ENCODE data around the gene ABR.
"Not testable (repeated sequence)": the region's sequence is repeated elsewhere in the genome, so short reads cannot be mapped to it uniquely, and the experiment has no call there.

DNA sequence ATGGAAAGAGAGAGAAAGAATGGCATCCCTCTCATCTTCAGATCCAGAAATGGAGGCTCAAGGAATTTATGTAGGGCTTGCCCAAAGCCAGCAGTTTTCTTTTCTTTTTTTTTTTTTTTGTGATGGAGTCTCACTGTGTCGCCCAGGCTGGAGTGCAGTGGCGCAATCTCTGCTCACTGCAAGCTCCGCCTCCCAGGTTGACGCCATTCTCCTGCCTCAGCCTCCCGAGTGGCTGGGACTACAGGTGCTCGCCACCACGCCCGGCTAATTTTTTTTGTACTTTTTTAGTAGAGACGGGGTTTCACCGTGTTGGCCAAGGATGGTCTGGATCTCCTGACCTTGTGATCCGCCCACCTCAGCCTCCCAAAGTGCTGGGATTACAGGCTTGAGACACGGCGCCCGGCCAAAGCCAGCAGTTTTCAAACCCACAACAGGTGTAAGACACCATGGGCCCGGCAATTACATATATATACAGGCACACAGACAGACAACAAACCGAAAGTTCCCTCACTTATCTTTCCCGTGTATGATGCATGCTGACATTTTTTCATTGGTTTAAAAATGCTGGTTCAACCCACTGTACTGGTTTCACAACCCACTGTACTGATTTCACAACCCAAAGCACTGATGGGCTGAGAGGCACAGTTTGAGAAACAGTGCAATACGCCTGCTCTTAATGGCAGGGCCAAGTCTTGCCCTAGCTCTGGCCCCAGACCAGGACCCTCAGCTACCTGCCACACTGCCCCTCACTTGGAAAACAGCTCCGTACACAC lies 81.6 kb downstream of the ABR start:
- TF ChIP-seq, protein P1, sequence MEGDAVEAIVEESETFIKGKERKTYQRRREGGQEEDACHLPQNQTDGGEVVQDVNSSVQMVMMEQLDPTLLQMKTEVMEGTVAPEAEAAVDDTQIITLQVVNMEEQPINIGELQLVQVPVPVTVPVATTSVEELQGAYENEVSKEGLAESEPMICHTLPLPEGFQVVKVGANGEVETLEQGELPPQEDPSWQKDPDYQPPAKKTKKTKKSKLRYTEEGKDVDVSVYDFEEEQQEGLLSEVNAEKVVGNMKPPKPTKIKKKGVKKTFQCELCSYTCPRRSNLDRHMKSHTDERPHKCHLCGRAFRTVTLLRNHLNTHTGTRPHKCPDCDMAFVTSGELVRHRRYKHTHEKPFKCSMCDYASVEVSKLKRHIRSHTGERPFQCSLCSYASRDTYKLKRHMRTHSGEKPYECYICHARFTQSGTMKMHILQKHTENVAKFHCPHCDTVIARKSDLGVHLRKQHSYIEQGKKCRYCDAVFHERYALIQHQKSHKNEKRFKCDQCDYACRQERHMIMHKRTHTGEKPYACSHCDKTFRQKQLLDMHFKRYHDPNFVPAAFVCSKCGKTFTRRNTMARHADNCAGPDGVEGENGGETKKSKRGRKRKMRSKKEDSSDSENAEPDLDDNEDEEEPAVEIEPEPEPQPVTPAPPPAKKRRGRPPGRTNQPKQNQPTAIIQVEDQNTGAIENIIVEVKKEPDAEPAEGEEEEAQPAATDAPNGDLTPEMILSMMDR (IDR thresholded peaks at IDR 0.05; ENCODE audit: insufficient read depth, low read depth, low read length): not testable (repeated sequence)
- TF ChIP-seq EZH2 (IDR thresholded peaks at IDR 0.05; ENCODE audit: insufficient read depth, low read length): not testable (repeated sequence)

All from astrocyte (in vitro differentiated cells and primary cell).